Measurements from ENCODE around the gene TET2.

Gene TET2

GRCh38 chr4:105145156-105145902, 1.3 kb upstream of the TET2 start:
- DNase-seq = no peak

DNA sequence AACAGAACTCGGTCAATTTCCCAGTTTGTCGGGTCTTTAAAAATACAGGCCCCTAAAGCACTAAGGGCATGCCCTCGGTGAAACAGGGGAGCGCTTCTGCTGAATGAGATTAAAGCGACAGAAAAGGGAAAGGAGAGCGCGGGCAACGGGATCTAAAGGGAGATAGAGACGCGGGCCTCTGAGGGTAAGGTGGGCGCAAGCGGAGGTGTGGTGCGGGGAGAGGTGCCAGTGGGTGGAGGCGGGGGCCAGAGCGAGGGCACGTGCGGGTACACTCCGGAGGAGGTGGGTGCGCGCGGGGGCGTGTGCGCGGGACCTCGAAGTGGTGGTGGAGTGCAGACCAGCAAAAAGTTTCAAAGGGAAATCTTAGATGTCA, 787 bp upstream of the TET2 start:
- peak; percentile 37 to 57 for DNase-seq

- DNase-seq = no peak
These were observed 408 bp downstream of the TET2 start for GRCh38 chr4:105147016-105147552.

- peak; percentile 5 to 37 for DNase-seq
These were observed 981 bp downstream of the TET2 start for GRCh38 chr4:105147553-105148161.

- no peak for DNase-seq
These were observed 1.7 kb downstream of the TET2 start for GRCh38 chr4:105148356-105148755.

DNA sequence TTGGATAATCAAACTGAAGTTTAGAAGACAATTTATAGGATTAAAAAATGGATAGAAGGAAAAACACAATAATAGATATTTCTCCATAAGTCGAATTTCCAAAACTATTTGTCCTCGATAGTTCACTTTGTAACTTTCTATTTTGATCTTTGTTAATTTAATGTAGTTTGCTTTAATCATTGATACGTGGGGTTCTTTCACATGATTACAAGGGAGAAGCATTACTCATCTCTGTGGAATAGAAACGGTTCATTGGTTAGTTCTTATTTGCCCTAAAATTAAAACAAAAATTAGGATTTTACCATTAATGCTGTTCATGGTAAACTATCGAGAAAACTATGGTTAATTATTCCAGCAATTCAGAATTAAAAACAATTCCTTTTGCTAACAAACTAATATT, 2.1 kb downstream of the TET2 start:
- no peak for DNase-seq

GRCh38 chr4:105149771-105150170, 3.1 kb downstream of the TET2 start:
- no peak for DNase-seq

DNA sequence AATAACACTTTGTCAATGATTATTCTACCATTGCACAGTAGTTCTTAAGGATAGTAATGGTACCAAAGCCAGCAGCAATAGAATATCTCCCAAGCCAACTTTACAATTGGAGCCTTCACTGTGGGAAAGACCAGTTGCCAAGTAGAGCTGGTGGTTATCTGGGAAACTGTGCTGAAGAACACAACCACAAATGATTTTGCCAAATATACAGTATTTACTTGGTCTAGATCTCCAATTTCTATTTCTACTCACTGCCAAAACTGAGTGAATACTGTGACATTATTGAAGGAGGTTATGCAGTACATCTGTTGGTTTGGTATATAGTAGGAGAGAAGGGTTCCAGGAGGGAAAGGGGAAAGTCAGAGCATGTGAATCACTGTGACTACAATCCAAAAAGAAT, 3.8 kb downstream of the TET2 start:
- no peak for DNase-seq

- no peak for DNase-seq
These were observed 7.1 kb downstream of the TET2 start for GRCh38 chr4:105153749-105154148.

DNA sequence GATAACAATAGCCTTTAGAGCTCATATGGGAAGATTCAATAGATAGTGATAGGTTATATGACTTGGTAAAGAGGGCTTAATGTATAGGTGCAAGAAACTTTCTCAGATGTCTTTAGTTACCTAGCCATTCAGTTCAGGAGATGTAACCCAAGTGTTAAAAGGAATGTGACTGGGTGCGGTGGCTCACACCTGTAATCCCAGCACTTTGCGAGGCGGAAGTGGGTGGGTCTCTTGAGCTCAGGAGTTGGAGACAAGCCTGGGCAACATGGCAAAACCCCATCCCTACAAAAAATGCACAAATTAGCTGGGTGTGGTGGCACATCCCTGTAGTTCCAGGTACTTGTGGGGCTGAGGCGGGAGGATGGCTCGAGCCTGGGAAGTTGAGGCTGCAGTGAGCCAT, 7.9 kb downstream of the TET2 start:
- DNase-seq = no peak

GRCh38 chr4:105155426-105155825, 8.8 kb downstream of the TET2 start:
- no peak for DNase-seq

GRCh38 chr4:105158837-105159236, 12.2 kb downstream of the TET2 start:
- DNase-seq = no peak

DNA sequence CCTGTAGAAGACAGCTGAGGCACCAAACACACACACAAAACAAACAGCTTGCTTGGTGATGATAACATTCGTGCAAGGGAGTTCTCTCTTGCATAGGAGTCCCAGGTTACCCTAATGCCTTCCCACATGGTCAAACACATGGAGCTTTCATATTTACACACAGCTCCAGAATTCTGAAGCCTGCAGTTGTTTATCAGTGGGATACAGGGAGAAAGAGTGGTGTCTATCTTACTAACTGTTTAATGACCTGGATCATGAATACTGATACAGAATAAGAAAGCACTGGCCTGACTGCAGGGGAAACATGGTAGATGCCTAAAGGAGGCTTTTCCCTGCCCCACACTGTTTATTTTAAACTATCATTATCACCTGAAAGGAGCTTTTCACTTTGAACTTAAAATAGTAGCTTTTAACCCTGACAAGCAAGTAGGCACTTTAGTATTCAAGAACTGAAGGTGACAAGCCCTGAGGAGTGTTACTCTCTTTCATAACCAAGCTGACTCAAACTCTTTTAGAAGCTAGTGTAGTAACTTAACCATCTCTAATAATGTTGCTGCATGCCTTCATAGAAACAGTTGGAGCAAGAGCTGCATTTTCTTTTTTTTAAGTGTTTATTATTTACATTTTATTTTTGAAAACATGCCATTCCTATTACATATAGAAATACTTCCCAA, 15.6 kb downstream of the TET2 start:
- DNase-seq = no peak

DNA sequence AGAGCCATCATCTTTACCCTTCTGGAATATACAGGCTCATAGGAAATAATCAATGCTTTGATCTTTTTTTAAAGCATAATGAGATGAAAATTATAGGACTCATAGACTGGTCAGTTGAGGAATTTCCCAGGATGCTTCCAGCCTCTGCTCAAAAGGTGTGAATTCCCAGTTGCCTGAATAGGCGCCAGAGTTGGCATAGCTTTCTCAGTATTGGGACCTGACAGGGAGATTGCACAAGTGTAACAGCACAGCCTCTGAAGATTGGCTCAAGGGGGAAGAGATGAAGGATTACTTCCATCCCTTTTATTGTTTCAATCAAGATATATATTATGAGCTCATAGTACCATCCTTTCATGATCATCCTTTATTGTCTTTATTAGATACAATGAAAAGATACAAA, 17.9 kb downstream of the TET2 start:
- DNase-seq = no peak

DNA sequence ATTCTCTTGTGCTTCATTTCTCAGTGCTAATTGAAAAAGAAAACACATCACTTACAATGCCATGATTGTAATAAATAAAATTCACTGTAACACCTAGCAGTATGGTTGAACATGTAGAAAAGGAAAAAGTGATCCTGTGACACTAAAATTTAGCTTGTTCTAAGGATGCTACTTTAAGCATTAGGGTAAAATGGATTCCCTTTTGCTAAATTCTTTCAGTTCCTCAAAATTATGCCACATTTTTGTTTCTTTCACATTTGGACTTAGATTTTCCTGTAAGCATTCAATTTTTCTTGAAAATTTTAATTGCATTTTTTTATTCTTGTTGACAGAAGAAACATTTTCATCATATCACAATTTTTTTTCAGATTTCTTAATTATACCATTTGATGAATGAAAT, 19.4 kb downstream of the TET2 start:
- no peak for DNase-seq

DNA sequence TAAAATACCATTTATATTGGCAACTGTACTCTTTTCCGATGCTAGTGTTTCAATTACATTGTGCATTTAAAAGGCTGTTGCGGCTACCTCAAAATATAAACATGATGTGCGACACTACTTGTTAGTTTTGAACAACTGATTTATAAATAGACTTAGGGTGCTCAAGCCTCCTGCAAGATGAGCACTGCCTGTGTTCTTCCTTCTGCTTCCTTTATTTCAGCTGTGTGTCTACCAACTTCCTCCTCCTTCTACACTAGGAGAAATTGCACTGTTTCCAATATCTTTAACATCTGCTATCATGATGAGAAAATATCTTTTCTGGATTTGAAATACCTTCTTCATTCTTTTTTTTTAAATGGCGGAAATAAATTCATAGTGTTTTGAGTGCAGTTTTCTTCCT, 24.0 kb downstream of the TET2 start:
- DNase-seq = no peak

- DNase-seq = no peak
These were observed 25.2 kb downstream of the TET2 start for GRCh38 chr4:105171912-105172311.

DNA sequence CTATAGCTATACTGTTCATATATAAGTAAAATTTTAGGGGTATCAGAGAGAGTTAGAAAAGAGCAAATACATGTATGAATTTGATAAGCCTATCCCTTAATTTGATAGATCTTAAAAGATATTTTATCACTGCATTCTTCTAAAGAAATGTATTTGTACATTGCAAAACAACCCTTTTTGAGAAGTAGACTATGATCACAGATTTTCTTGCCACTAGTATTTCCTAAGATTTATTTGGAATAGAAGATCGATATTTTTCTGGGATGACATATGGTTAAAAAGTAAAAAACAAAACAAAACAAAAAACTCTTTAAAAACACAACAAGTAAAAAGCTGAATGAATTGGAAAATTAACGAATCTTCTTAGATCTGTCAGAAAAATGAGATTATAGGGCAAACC, 27.4 kb downstream of the TET2 start:
- no peak for DNase-seq

- no peak for DNase-seq
These were observed 33.1 kb downstream of the TET2 start for GRCh38 chr4:105179539-105180401.

DNA sequence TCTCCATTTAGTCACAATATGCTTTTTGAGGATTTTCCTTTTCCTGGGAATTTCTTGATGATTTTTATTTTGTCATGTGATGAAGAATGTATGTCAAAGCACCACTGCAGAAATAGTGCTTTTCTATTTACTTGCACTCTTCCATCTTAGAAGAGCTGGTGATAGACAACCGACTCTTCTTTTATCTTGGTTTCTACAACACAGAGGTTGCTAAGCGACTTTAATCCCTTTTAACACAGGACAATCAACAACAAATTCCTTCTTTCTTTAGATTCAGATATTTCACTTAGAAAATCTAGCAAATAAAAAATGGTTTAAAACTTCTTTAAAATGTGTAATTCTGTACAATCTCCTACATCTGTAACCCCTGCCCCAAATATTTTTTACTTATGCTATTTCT, 34.6 kb downstream of the TET2 start:
- DNase-seq = no peak

DNA sequence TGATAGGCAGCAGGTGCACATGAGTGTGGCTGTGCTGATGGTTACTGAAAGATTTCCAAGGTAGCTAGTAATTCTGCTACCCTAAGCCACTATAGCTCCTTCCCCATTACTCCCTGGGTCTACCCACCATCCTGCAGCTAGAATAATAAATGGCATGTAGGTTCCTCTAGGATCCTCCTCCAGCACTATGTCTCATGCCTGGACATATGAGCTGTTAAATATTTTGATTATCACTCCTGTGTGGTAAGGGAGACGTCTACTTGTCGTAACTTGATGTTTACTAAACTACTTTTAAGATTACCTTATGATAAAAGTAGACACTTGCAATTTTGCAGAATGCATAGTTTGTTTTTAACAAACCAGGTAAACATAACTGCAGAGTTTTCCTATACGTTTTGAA, 35.5 kb downstream of the TET2 start:
- no peak for DNase-seq

DNA sequence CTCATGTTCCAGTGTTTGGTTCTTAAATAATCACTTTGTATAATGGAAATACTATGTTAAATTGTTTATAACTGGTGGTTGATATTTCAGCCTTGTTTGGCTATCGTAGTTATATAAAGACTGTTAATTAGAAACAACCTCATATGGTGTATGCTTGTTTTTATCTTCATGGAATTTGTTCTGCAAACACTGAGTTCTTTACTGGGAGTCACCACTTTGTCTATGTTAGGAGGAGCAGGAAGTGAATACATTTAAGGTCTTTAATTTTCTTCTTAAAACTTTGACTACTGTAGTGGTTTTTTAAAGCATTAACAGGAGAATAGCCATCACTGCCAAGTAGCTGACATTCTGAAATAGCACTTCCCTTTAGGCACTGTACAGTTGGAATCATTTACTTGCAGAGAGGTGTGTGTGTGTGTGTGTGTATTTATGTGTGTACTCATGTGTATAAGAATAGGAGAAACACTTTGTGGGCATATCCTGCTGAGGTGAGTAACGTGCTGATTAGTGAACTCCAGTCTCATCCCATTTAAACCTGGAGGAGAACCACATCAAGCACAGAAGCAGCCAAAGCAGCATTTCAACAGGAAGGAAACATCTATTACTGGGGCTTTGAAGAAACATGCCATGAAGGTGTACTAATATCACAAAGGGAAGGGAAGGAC, 37.8 kb downstream of the TET2 start:
- DNase-seq = no peak
